ENCODE data around the gene PLSCR5.
A peak's percentile ranks its signal among the peaks of the same experiment; 100 is the strongest.

PLSCR5 gene

GRCh38 chr3:146557745-146558144 lies 47.4 kb downstream of the PLSCR5 start:
- Histone ChIP-seq H4K20me1 (ENCODE audit: insufficient read depth, low read length) (no peaks in the 10 kb centered on the region), H3K79me2 (ENCODE audit: insufficient read depth, low read length) (no peaks in the 10 kb centered on the region), H2AFZ (ENCODE audit: low read depth, low read length) (no peak overlapping the region), H3K27ac (ENCODE audit: low read length) (no peak overlapping the region), H3K27me3 (ENCODE audit: insufficient read depth, low read length, poor library complexity) (no peaks in the 10 kb centered on the region), H3K9ac (ENCODE audit: low read depth, low read length) (no peak overlapping the region), H3K9me3 (ENCODE audit: insufficient read depth, low read length, severe bottlenecking) (no peaks in the 10 kb centered on the region), H3K4me1 (ENCODE audit: insufficient read depth, low read length) (peaks cover 28% of the 10 kb centered on the region), H3K36me3 (ENCODE audit: insufficient read depth, low read length) (no peaks in the 10 kb centered on the region), H3K4me2 (ENCODE audit: insufficient read depth, low read length) (no peak overlapping the region), H3K4me3 (ENCODE audit: low read depth in 1 of 2, low read length in 2 of 2) (no peak overlapping the region)
- TF ChIP-seq, protein P1, sequence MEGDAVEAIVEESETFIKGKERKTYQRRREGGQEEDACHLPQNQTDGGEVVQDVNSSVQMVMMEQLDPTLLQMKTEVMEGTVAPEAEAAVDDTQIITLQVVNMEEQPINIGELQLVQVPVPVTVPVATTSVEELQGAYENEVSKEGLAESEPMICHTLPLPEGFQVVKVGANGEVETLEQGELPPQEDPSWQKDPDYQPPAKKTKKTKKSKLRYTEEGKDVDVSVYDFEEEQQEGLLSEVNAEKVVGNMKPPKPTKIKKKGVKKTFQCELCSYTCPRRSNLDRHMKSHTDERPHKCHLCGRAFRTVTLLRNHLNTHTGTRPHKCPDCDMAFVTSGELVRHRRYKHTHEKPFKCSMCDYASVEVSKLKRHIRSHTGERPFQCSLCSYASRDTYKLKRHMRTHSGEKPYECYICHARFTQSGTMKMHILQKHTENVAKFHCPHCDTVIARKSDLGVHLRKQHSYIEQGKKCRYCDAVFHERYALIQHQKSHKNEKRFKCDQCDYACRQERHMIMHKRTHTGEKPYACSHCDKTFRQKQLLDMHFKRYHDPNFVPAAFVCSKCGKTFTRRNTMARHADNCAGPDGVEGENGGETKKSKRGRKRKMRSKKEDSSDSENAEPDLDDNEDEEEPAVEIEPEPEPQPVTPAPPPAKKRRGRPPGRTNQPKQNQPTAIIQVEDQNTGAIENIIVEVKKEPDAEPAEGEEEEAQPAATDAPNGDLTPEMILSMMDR (IDR thresholded peaks at IDR 0.05; ENCODE audit: borderline replicate concordance, extremely low read depth, low read length, poor library complexity, severe bottlenecking), result no peak
- TF ChIP-seq EZH2 (IDR thresholded peaks at IDR 0.05; ENCODE audit: borderline replicate concordance, low read depth, low read length, severe bottlenecking), result no peak
- DNase-seq, result no peak
- no peak for ATAC-seq (ENCODE audit: insufficient read depth, low read depth)

- peaks cover 19% of the 10 kb centered on the region for H3K4me1 ChIP-seq (ENCODE audit: insufficient read depth, low read length)
- H3K36me3 ChIP-seq (ENCODE audit: insufficient read depth, low read length), result no peaks in the 10 kb centered on the region
- H3K9ac ChIP-seq (ENCODE audit: low read depth, low read length), result no peak overlapping the region
- H3K4me2 ChIP-seq (ENCODE audit: insufficient read depth, low read length), result no peak overlapping the region
- H3K27me3 ChIP-seq (ENCODE audit: insufficient read depth, low read length, poor library complexity), result no peaks in the 10 kb centered on the region
- DNase-seq (no peak), ATAC-seq (ENCODE audit: insufficient read depth, low read depth) (no peak)
- H3K27ac ChIP-seq (ENCODE audit: low read length), result no peak overlapping the region
- H3K79me2 ChIP-seq (ENCODE audit: insufficient read depth, low read length), result no peaks in the 10 kb centered on the region
- no peak overlapping the region for H3K4me3 ChIP-seq (ENCODE audit: low read depth in 1 of 2, low read length in 2 of 2)
- no peak for TF ChIP-seq EZH2 (IDR thresholded peaks at IDR 0.05; ENCODE audit: borderline replicate concordance, low read depth, low read length, severe bottlenecking)
- TF ChIP-seq, protein P1 (IDR thresholded peaks at IDR 0.05; ENCODE audit: borderline replicate concordance, extremely low read depth, low read length, poor library complexity, severe bottlenecking), result no peak
- no peaks in the 10 kb centered on the region for H4K20me1 ChIP-seq (ENCODE audit: insufficient read depth, low read length)
- H3K9me3 ChIP-seq (ENCODE audit: insufficient read depth, low read length, severe bottlenecking), result no peaks in the 10 kb centered on the region
- H2AFZ ChIP-seq (ENCODE audit: low read depth, low read length), result no peak overlapping the region
Observed at GRCh38 chr3:146555311-146555710, 49.8 kb downstream of the PLSCR5 start.

- no peaks in the 10 kb centered on the region for H3K79me2 ChIP-seq (ENCODE audit: insufficient read depth, low read length)
- no peak overlapping the region for H3K4me3 ChIP-seq (ENCODE audit: low read depth in 1 of 2, low read length in 2 of 2)
- peaks cover 28% of the 10 kb centered on the region for H3K4me1 ChIP-seq (ENCODE audit: insufficient read depth, low read length)
- no peak overlapping the region for H3K9ac ChIP-seq (ENCODE audit: low read depth, low read length)
- no peaks in the 10 kb centered on the region for H3K9me3 ChIP-seq (ENCODE audit: insufficient read depth, low read length, severe bottlenecking)
- H3K27me3 ChIP-seq (ENCODE audit: insufficient read depth, low read length, poor library complexity), result no peaks in the 10 kb centered on the region
- no peaks in the 10 kb centered on the region for H4K20me1 ChIP-seq (ENCODE audit: insufficient read depth, low read length)
- H3K4me2 ChIP-seq (ENCODE audit: insufficient read depth, low read length), result no peak overlapping the region
- H3K36me3 ChIP-seq (ENCODE audit: insufficient read depth, low read length), result no peaks in the 10 kb centered on the region
- H2AFZ ChIP-seq (ENCODE audit: low read depth, low read length), result no peak overlapping the region
- ATAC-seq (ENCODE audit: insufficient read depth, low read depth) (peak; percentile 34; the same call in 2 of the 3 replicates), DNase-seq (no peak)
- TF ChIP-seq, protein P1 (IDR thresholded peaks at IDR 0.05; ENCODE audit: borderline replicate concordance, extremely low read depth, low read length, poor library complexity, severe bottlenecking), result no peak
- TF ChIP-seq EZH2 (IDR thresholded peaks at IDR 0.05; ENCODE audit: borderline replicate concordance, low read depth, low read length, severe bottlenecking), result no peak
- no peak overlapping the region for H3K27ac ChIP-seq (ENCODE audit: low read length)
Observed at GRCh38 chr3:146554151-146554760, 50.9 kb downstream of the PLSCR5 start.

Measured in DND-41 (cell line).